Skeletal muscle tissue (tissue), 4 donors: ENCODE measurements around the gene COA3. TPM values are rescaled to one million over a fixed set of nuclear protein-coding genes. Genes with fewer than 3 reads are reported as not detected.

Source experiments
- H3K27ac ChIP-seq: one replicate; pipeline ENCODE4 v1.7.0; 2013; ENCODE audit warnings: mild to moderate bottlenecking, low read depth, low read length, inconsistent platforms
- H3K27me3 ChIP-seq, 3 donors: one replicate each; pipeline ENCODE4 v1.7.0; 2013; ENCODE audit warnings: low read length in 3 of 3; ENCODE audit not compliant: control insufficient read depth in 3 of 3, insufficient read depth in 3 of 3
- H3K36me3 ChIP-seq, 3 donors: one replicate each; pipeline ENCODE4 v1.7.0; 2013; ENCODE audit warnings: low read length in 3 of 3; ENCODE audit not compliant: control insufficient read depth in 3 of 3, insufficient read depth in 3 of 3
- H3K4me1 ChIP-seq, 3 donors: one replicate each; pipeline ENCODE4 v1.7.0; 2013; ENCODE audit warnings: low read length in 3 of 3, mild to moderate bottlenecking in 3 of 3; ENCODE audit not compliant: control insufficient read depth in 3 of 3, insufficient read depth in 3 of 3
- H3K4me3 ChIP-seq, 3 donors: one replicate each; pipeline ENCODE4 v1.7.0; 2013; ENCODE audit warnings: low read length in 3 of 3
- H3K9ac ChIP-seq, 3 donors: one replicate each; pipeline ENCODE4 v1.7.0; 2013; ENCODE audit warnings: low read length in 3 of 3, mild to moderate bottlenecking in 3 of 3, moderate library complexity in 2 of 3, low read depth in 1 of 3
- H3K9me3 ChIP-seq, 3 donors: one replicate each; pipeline ENCODE4 v1.7.0; 2013; ENCODE audit warnings: low read length in 3 of 3; ENCODE audit not compliant: control insufficient read depth in 3 of 3
- total RNA-seq: library from RNA; depleted of rRNA; stranded (reverse); fragments of >200 nt; gene quantifications from one replicate; pipeline ENCODE4 v1.2.3, GENCODE V29; 2014
- donor health status: Osteomylitis.

Gene COA3
- total RNA-seq, 1 donor from 2014 or later, result 99.2 TPM

GRCh38 chr17:42796066-42796758, 2.3 kb downstream of the COA3 start:
- H3K4me1 ChIP-seq, result peaks cover 19 to 27% (median 22%) of the 10 kb centered on the region in 3 donors
- H3K9ac ChIP-seq, result no peak overlapping the region
- H3K4me3 ChIP-seq, result no peak overlapping the region
- peaks cover 8 to 13% (median 11%) of the 10 kb centered on the region in 3 donors for H3K36me3 ChIP-seq
- no peaks in the 10 kb centered on the region for H3K27me3 ChIP-seq
- no peak overlapping the region for H3K27ac ChIP-seq
- H3K9me3 ChIP-seq, result no peaks in the 10 kb centered on the region

- Histone ChIP-seq H3K9ac (no peak overlapping the region), H3K4me3 (no peak overlapping the region), H3K36me3 (peaks cover 8 to 13% (median 11%) of the 10 kb centered on the region in 3 donors), H3K27me3 (peaks cover 0 to 5% (median 0%) of the 10 kb centered on the region in 3 donors), H3K4me1 (peaks cover 19 to 27% (median 22%) of the 10 kb centered on the region in 3 donors), H3K27ac (no peak overlapping the region), H3K9me3 (no peaks in the 10 kb centered on the region)
Measured at GRCh38 chr17:42795465-42795864, 3.0 kb downstream of the COA3 start.

- H3K9ac ChIP-seq, result no peak overlapping the region
- H3K9me3 ChIP-seq, result no peaks in the 10 kb centered on the region
- peaks cover 19 to 27% (median 22%) of the 10 kb centered on the region in 3 donors for H3K4me1 ChIP-seq
- peaks cover 8 to 13% (median 11%) of the 10 kb centered on the region in 3 donors for H3K36me3 ChIP-seq
- no peak overlapping the region for H3K27ac ChIP-seq
- H3K4me3 ChIP-seq, result no peak overlapping the region
- H3K27me3 ChIP-seq, result peaks cover 0 to 9% (median 0%) of the 10 kb centered on the region in 3 donors
Measured at GRCh38 chr17:42795061-42795460, 3.4 kb downstream of the COA3 start.

DNA sequence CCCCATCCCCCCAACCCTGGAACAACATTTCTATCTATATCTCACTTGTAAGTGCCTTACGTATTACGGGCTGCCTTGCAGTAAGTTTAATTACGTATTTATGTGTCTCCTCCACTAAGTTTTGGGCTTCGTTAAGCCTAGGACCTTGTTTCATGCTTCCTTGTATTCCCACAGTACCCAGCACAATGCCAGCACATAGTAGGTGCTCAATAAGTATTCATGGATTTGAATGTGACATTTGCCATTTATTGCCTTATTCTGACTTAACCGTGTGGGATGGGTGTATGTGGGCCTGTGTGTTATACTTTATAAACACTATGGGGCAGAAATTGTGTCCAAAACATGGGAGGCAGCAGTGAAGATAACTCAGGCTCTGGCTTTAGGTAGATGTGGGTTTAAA, 6.0 kb downstream of the COA3 start:
- Histone ChIP-seq H3K9ac (no peak overlapping the region), H3K4me3 (no peak overlapping the region), H3K27me3 (peaks cover 9 to 25% (median 13%) of the 10 kb centered on the region in 3 donors), H3K4me1 (peaks cover 8 to 13% (median 11%) of the 10 kb centered on the region in 3 donors), H3K27ac (no peak overlapping the region), H3K36me3 (peaks cover 8 to 13% (median 10%) of the 10 kb centered on the region in 3 donors), H3K9me3 (no peaks in the 10 kb centered on the region)

DNA sequence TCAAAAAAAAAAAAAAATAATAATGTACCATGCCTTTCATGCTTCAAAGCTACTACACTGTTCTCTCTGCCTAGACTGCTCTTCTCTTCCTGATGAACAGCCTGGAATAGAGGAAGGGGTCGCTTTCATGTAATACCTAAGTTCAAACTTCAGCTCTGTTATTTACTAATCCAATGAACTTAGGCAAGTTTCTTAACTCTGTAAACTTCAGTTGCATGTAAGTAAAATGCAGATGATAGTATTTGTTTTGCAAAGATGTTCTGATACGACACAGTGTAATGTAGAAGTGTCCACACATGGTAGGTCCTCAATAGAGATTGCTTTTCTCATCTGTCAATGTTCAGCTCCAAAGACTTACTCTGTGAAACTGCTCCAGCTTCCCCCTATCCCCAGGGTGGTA, 6.6 kb downstream of the COA3 start:
- Histone ChIP-seq H3K27ac (no peak overlapping the region), H3K4me3 (no peak overlapping the region), H3K9ac (no peak overlapping the region), H3K27me3 (peaks cover 15 to 31% (median 19%) of the 10 kb centered on the region in 3 donors), H3K4me1 (peaks cover 3 to 7% (median 5%) of the 10 kb centered on the region in 3 donors), H3K36me3 (peaks cover 8 to 10% (median 10%) of the 10 kb centered on the region in 3 donors), H3K9me3 (no peaks in the 10 kb centered on the region)

DNA sequence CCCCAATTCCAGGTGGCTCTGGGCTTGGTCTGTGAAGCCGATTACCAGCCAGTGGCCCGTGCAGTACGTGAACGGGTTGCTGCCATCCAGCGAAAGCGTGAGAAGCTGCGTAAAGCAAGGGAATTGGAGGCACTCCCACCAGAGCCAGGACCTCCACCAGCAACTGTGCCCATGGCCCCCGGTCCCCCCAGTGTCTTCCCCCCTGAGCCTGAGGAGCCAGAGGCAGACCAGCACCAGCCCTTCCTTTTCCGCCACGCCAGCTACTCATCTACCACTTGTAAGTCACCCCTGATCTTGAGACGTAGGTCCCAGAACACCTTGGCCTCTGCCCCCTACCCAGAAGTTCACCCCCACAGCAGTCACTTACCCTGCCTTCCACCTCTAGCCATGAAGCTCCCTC, 11.2 kb downstream of the COA3 start:
- Histone ChIP-seq H3K27ac (no peak overlapping the region), H3K4me1 (peaks cover 0 to 14% (median 11%) of the 10 kb centered on the region in 3 donors), H3K9me3 (no peaks in the 10 kb centered on the region), H3K36me3 (no peaks in the 10 kb centered on the region), H3K27me3 (peaks cover 62 to 76% (median 65%) of the 10 kb centered on the region in 3 donors), H3K4me3 (no peak overlapping the region), H3K9ac (no peak overlapping the region)

GRCh38 chr17:42784811-42785592, 13.5 kb downstream of the COA3 start:
- Histone ChIP-seq H3K9me3 (no peaks in the 10 kb centered on the region), H3K4me3 (peak overlapping the region in 1 of 3 donors; percentile 29), H3K27me3 (peaks cover 77 to 84% (median 82%) of the 10 kb centered on the region in 3 donors), H3K4me1 (peaks cover 4 to 14% (median 12%) of the 10 kb centered on the region in 3 donors), H3K9ac (peak overlapping the region in 1 of 3 donors; percentile 16), H3K36me3 (no peaks in the 10 kb centered on the region), H3K27ac (no peak overlapping the region)

DNA sequence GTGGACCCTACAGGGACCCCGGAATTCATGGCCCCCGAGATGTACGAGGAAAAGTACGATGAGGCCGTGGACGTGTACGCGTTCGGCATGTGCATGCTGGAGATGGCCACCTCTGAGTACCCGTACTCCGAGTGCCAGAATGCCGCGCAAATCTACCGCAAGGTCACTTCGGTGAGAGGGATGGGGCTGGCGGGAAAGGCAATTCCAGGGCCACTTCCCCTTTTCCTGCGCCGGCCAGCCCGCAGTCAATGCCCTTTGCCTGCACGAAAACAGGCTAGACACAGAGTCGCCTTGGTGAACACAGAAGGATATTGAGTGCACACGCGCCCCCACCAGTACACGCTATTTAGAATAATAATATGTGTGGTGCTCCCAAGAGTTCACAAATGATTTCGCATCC, 14.1 kb downstream of the COA3 start:
- Histone ChIP-seq H3K4me1 (peaks cover 7 to 14% (median 13%) of the 10 kb centered on the region in 3 donors), H3K9me3 (no peaks in the 10 kb centered on the region), H3K4me3 (peak overlapping the region in 1 of 3 donors; percentile 35), H3K27me3 (peaks cover 77 to 90% (median 83%) of the 10 kb centered on the region in 3 donors), H3K9ac (no peak overlapping the region), H3K36me3 (peaks cover under 1 to 4% (median 3%) of the 10 kb centered on the region in 3 donors), H3K27ac (no peak overlapping the region)

- Histone ChIP-seq H3K9ac (no peak overlapping the region), H3K27me3 (peaks cover 77 to 89% (median 83%) of the 10 kb centered on the region in 3 donors), H3K36me3 (peaks cover 7 to 10% (median 9%) of the 10 kb centered on the region in 3 donors), H3K4me1 (peaks cover 7 to 14% (median 13%) of the 10 kb centered on the region in 3 donors), H3K9me3 (no peaks in the 10 kb centered on the region), H3K4me3 (no peak overlapping the region), H3K27ac (no peak overlapping the region)
Measured at GRCh38 chr17:42783791-42784138, 14.7 kb downstream of the COA3 start.
